Adrenal gland (tissue), 12 donors: Measurements from ENCODE around the gene LRRC63. TPM values are rescaled to one million over a fixed set of nuclear protein-coding genes. Genes with fewer than 3 reads are reported as not detected.

Experiments
- DNase-seq, 7 donors: peaks; one replicate each; pipeline ENCODE4 v3.0.0-alpha.2; 2019 to 2020
- H3K27ac ChIP-seq, 5 donors: fragments of 200-600 bp; sonication (generic) in 4 of 5; 1 replicate in 3 of 5; 2 replicates in 2 of 5; pipeline versions ENCODE4 v1.5.1 to v1.8.0; 2016 to 2020; ENCODE audit warnings: mild to moderate bottlenecking in 1 of 5
- H3K27me3 ChIP-seq: fragments of 200-600 bp; 2 replicates; pipeline ENCODE4 v1.8.0; 2021
- H3K36me3 ChIP-seq, 2 donors: fragments of 200-600 bp; replicated peaks in 1 of 2; 1 replicate in 1 of 2; 2 replicates in 1 of 2; pipeline versions ENCODE4 v1.5.1 to v1.8.0; 2018 to 2022
- H3K4me1 ChIP-seq, 2 donors: fragments of 200-600 bp; replicated peaks in 1 of 2; 1 replicate in 1 of 2; 2 replicates in 1 of 2; pipeline versions ENCODE4 v1.5.1 to v1.8.0; 2018 to 2021
- H3K4me3 ChIP-seq, 4 donors: fragments of 200-600 bp; sonication (generic) in 3 of 4; one replicate each; pipeline ENCODE4 v1.5.1; 2016 to 2018
- H3K9me3 ChIP-seq, 3 donors: fragments of 200-600 bp; sonication (generic) in 1 of 3; replicated peaks in 1 of 3; 1 replicate in 2 of 3; 2 replicates in 1 of 3; pipeline versions ENCODE4 v1.5.1 to v1.8.0; 2016 to 2021
- CTCF ChIP-seq, 6 experiments: fragments of 450-650 bp in 4 of 6; fragments of 200-600 bp in 2 of 6; sonication (generic) in 1 of 6; IDR thresholded peaks; 1 replicate in 5 of 6; 2 replicates in 1 of 6; pipeline versions ENCODE4 v1.5.1 to v1.8.0; 2016 to 2021; ENCODE audit warnings: antibody characterized with exemption in 6 of 6, mild to moderate bottlenecking in 2 of 6, moderate library complexity in 1 of 6
- POLR2A ChIP-seq, 2 donors: fragments of 450-650 bp; IDR thresholded peaks; one replicate each; pipeline ENCODE4 v1.6.1; 2017; ENCODE audit warnings: antibody characterized with exemption in 2 of 2, mild to moderate bottlenecking in 2 of 2, moderate library complexity in 1 of 2
- WGBS, 4 donors: extraction: QIAGEN DNeasy Blood & Tissue Kit in 2 of 4; methylation state at CpG; one replicate each; pipeline versions ENCODE4 v1.1.5 to v1.1.7; 2013 to 2017; 5-methylcytosine and 5-hydroxymethylcytosine counted together
- intact Hi-C, 2 donors: fragments of 100-400 bp; cut with DNase I; formaldehyde crosslinking; loops; one replicate each; pipeline versions ENCODE4 v1.14.1 to v1.15.0; 2022 to 2023
- polyA plus RNA-seq, 3 donors: library from polyadenylated mRNA; stranded (reverse); fragments of 200-250 nt in 2 of 3; fragments of 350-450 nt in 1 of 3; fragmentation: Illumina TruSeq in 1 of 3; extraction: RNeasy Lipid Tissue Mini Kit (QIAGEN cat#74804) in 1 of 3; gene quantifications; one replicate each; pipeline ENCODE4 v1.2.3, GENCODE V29; 2013 to 2014
- total RNA-seq, 9 donors: library from RNA; depleted of rRNA in 4 of 9; stranded (reverse); fragments of >200 nt in 4 of 9; fragments of 120-200 nt in 1 of 9; fragmentation: NEBNext Ultra II Directional in 1 of 9; extraction: Animal tissue kit (Norgen Biotek cat#: 25700) in 1 of 9; gene quantifications; one replicate each; pipeline versions ENCODE4 v1.1.0 to v1.2.4, GENCODE V29; 2013 to 2023
- donor health status: healthy with polysubstance abuse.
- donor health status: Bipolar disorder and iron deficiency.
- donor health status: DM: yes; HTN: yes; CAD: no.
- donor health status: DM: no; HTN: no; CAD: no.
- donor health status: DM: no; HTN: no; CAD: no.
- donor health status: DM: yes; HTN: yes; CAD: no.

The LRRC63 gene
- total and polyA plus RNA-seq, 12 donors = 0.26 to 2.7 (median 0.67) TPM; not detected in 2

GRCh38 chr13:46313024-46313423 is 101.3 kb downstream of the LRRC63 start:
- no peaks in the 10 kb centered on the region for H3K9me3 ChIP-seq
- TF ChIP-seq POLR2A (IDR thresholded peaks at IDR 0.05) (no peak), CTCF (IDR thresholded peaks at IDR 0.05) (no peak)
- 57 to 76% (median 64%) methylated on average over 1 of the region's 1 CpG for WGBS, 4 donors
- H3K36me3 ChIP-seq = no peaks in the 10 kb centered on the region
- H3K4me1 ChIP-seq = no peaks in the 10 kb centered on the region
- DNase-seq = no peak
- no peak overlapping the region for H3K4me3 ChIP-seq
- intact Hi-C loops = no loop called here
- no peak overlapping the region for H3K27ac ChIP-seq
- no peaks in the 10 kb centered on the region for H3K27me3 ChIP-seq

GRCh38 chr13:46313432-46314257 is 101.9 kb downstream of the LRRC63 start:
- no peaks in the 10 kb centered on the region for H3K4me1 ChIP-seq
- 86 to 92% (median 87%) methylated on average over 6 of the region's 6 CpGs for WGBS, 4 donors
- TF ChIP-seq POLR2A (IDR thresholded peaks at IDR 0.05) = no peak
- DNase-seq = no peak
- no peak overlapping the region for H3K27ac ChIP-seq
- H3K27me3 ChIP-seq = no peaks in the 10 kb centered on the region
- intact Hi-C loops = no loop called here
- no peaks in the 10 kb centered on the region for H3K36me3 ChIP-seq
- no peaks in the 10 kb centered on the region for H3K9me3 ChIP-seq
- no peak overlapping the region for H3K4me3 ChIP-seq

GRCh38 chr13:46314587-46314986 is 102.9 kb downstream of the LRRC63 start:
- Histone ChIP-seq H3K36me3 (no peaks in the 10 kb centered on the region), H3K4me1 (no peaks in the 10 kb centered on the region), H3K27ac (no peak overlapping the region), H3K9me3 (no peaks in the 10 kb centered on the region), H3K4me3 (no peak overlapping the region), H3K27me3 (no peaks in the 10 kb centered on the region)
- intact Hi-C loops = no loop called here
- no peak for DNase-seq
- TF ChIP-seq CTCF (IDR thresholded peaks at IDR 0.05) (no peak), POLR2A (IDR thresholded peaks at IDR 0.05) (no peak)
- 93 to 97% (median 96%) methylated on average over 1 of the region's 1 CpG for WGBS, 4 donors

- no peak overlapping the region for H3K27ac ChIP-seq
- no peaks in the 10 kb centered on the region for H3K27me3 ChIP-seq
- no peaks in the 10 kb centered on the region for H3K36me3 ChIP-seq
- no peaks in the 10 kb centered on the region for H3K4me1 ChIP-seq
- intact Hi-C loops = no loop called here
- H3K4me3 ChIP-seq = no peak overlapping the region
- TF ChIP-seq POLR2A (IDR thresholded peaks at IDR 0.05) (no peak), CTCF (IDR thresholded peaks at IDR 0.05) (no peak)
- DNase-seq = no peak
- no peaks in the 10 kb centered on the region for H3K9me3 ChIP-seq
Measured at GRCh38 chr13:46315036-46315435, 103.3 kb downstream of the LRRC63 start.
